Endodermal cell (in vitro differentiated cells): ENCODE measurements around the gene DAND5. TPM values are rescaled to one million over a fixed set of nuclear protein-coding genes. Genes with fewer than 3 reads are reported as not detected.

Source experiments
- DNase-seq: peaks from one replicate; pipeline ENCODE4 v3.0.0-alpha.2; 2017
- H3K27ac ChIP-seq: 2 replicates; pipeline ENCODE4 v1.5.1; 2013; ENCODE audit warnings: mild to moderate bottlenecking, low read depth, low read length, moderate library complexity
- H3K27me3 ChIP-seq: 2 replicates; pipeline ENCODE4 v1.6.1; 2013; ENCODE audit warnings: mild to moderate bottlenecking, low read length, moderate library complexity; ENCODE audit not compliant: insufficient read depth, control insufficient read depth, poor library complexity, severe bottlenecking
- H3K36me3 ChIP-seq: 2 replicates; pipeline ENCODE4 v1.7.0; 2013; ENCODE audit warnings: mild to moderate bottlenecking, low read length, moderate library complexity; ENCODE audit not compliant: control insufficient read depth, insufficient read depth
- H3K4me1 ChIP-seq: one replicate; pipeline ENCODE4 v1.7.0; 2013; ENCODE audit warnings: low read length; ENCODE audit not compliant: control insufficient read depth, insufficient read depth
- H3K4me3 ChIP-seq: 2 replicates; pipeline ENCODE4 v1.5.1; 2013; ENCODE audit warnings: mild to moderate bottlenecking, low read length, moderate library complexity
- H3K9ac ChIP-seq: 2 replicates; pipeline ENCODE4 v1.6.1; 2013; ENCODE audit warnings: mild to moderate bottlenecking, low read length, moderate library complexity; ENCODE audit not compliant: poor library complexity, severe bottlenecking; ENCODE audit errors: extremely low read depth
- H3K9me3 ChIP-seq: 2 replicates; pipeline ENCODE4 v1.6.1; 2013; ENCODE audit warnings: mild to moderate bottlenecking, low read length, moderate library complexity; ENCODE audit not compliant: control insufficient read depth
- H3K27ac Mint-ChIP-seq: 2 replicates; pipeline ENCODE4 v1.8.0; 2020; ENCODE audit warnings: mixed read lengths
- H3K27me3 Mint-ChIP-seq: 2 replicates; pipeline ENCODE4 v1.8.0; 2021; ENCODE audit warnings: mild to moderate bottlenecking, mixed read lengths; ENCODE audit not compliant: insufficient read depth
- H3K36me3 Mint-ChIP-seq: 2 replicates; pipeline ENCODE4 v1.8.0; 2020; ENCODE audit warnings: low read depth, mixed read lengths
- H3K4me1 Mint-ChIP-seq: 2 replicates; pipeline ENCODE4 v1.8.0; 2020; ENCODE audit warnings: mixed read lengths
- H3K4me3 Mint-ChIP-seq: 2 replicates; pipeline ENCODE4 v1.8.0; 2020; ENCODE audit warnings: mild to moderate bottlenecking, moderate library complexity, mixed read lengths
- H3K9me3 Mint-ChIP-seq: 2 replicates; pipeline ENCODE4 v1.8.0; 2020; ENCODE audit warnings: mild to moderate bottlenecking, mixed read lengths
- CTCF ChIP-seq: fragments of 200-600 bp; sonication (generic); conservative IDR thresholded peaks from 2 replicates; pipeline ENCODE4 v1.5.0; 2021; ENCODE audit warnings: antibody characterized with exemption, mild to moderate bottlenecking
- WGBS, 2 experiments: methylation state at CpG; one replicate each; pipeline versions ENCODE4 v1.1.5 to v1.1.7; 2013; ENCODE audit warnings: missing lambda C conversion rate in 2 of 2, mixed read lengths in 1 of 2; ENCODE audit not compliant: insufficient coverage in 1 of 2, insufficient read length in 1 of 2; 5-methylcytosine and 5-hydroxymethylcytosine counted together
- total RNA-seq, 2 donors: library from RNA; stranded (reverse); fragmentation: NEBNext Ultra II Directional in 1 of 2; extraction: Animal tissue kit (Norgen Biotek cat#: 25700) in 1 of 2; gene quantifications; 2 replicates in 1 of 2; 3 replicates in 1 of 2; pipeline ENCODE4 v1.2.1, GENCODE V29; 2021

DAND5 gene
- total RNA-seq, 2 donors from 2014 or later = 0.13 to 0.40 TPM

- no peak overlapping the region for H3K4me3 Mint-ChIP-seq
- no peaks in the 10 kb centered on the region for H3K27me3 Mint-ChIP-seq
- peaks cover 62% of the 10 kb centered on the region for H3K36me3 ChIP-seq
- H3K4me1 ChIP-seq = no peaks in the 10 kb centered on the region
- H3K27ac Mint-ChIP-seq = no peak overlapping the region
- no peak overlapping the region for H3K27ac ChIP-seq
- no peaks in the 10 kb centered on the region for H3K9me3 ChIP-seq
- no peak for TF ChIP-seq CTCF
- peaks cover 2% of the 10 kb centered on the region for H3K9me3 Mint-ChIP-seq
- H3K9ac ChIP-seq = no peak overlapping the region
- no peak for DNase-seq
- H3K4me1 Mint-ChIP-seq = no peaks in the 10 kb centered on the region
- H3K36me3 Mint-ChIP-seq = peaks cover 66% of the 10 kb centered on the region
- 97% methylated on average over 19 to 29 of the region's 29 CpGs for WGBS, 2 experiments
- H3K4me3 ChIP-seq = no peak overlapping the region
- no peaks in the 10 kb centered on the region for H3K27me3 ChIP-seq
These were observed 44.6 kb upstream of the DAND5 start for GRCh38 chr19:12924621-12925310.

- H3K9me3 ChIP-seq = no peaks in the 10 kb centered on the region
- H3K9me3 Mint-ChIP-seq = no peaks in the 10 kb centered on the region
- no peaks in the 10 kb centered on the region for H3K27me3 Mint-ChIP-seq
- no peak for TF ChIP-seq CTCF
- no peak overlapping the region for H3K4me3 ChIP-seq
- no peaks in the 10 kb centered on the region for H3K27me3 ChIP-seq
- peaks cover 45% of the 10 kb centered on the region for H3K36me3 Mint-ChIP-seq
- H3K27ac ChIP-seq = no peak overlapping the region
- peaks cover 9% of the 10 kb centered on the region for H3K4me1 Mint-ChIP-seq
- DNase-seq = no peak
- no peaks in the 10 kb centered on the region for H3K4me1 ChIP-seq
- WGBS, 2 experiments = 95 to 100% methylated on average over 5 to 19 of the region's 19 CpGs
- H3K9ac ChIP-seq = no peak overlapping the region
- peaks cover 48% of the 10 kb centered on the region for H3K36me3 ChIP-seq
- no peak overlapping the region for H3K4me3 Mint-ChIP-seq
- H3K27ac Mint-ChIP-seq = no peak overlapping the region
These were observed 39.3 kb upstream of the DAND5 start for GRCh38 chr19:12930002-12930645.

GRCh38 chr19:12932392-12933286 lies 36.7 kb upstream of the DAND5 start:
- Mint-ChIP-seq H3K9me3 (no peaks in the 10 kb centered on the region), H3K4me3 (peak overlapping the region; percentile 92), H3K4me1 (peaks cover 15% of the 10 kb centered on the region), H3K27me3 (no peaks in the 10 kb centered on the region), H3K27ac (peak overlapping the region; percentile 88), H3K36me3 (peaks cover 32% of the 10 kb centered on the region)
- Histone ChIP-seq H3K36me3 (peaks cover 34% of the 10 kb centered on the region), H3K9me3 (no peaks in the 10 kb centered on the region), H3K27me3 (no peaks in the 10 kb centered on the region), H3K4me1 (peaks cover 5% of the 10 kb centered on the region), H3K27ac (no peak overlapping the region), H3K9ac (peak overlapping the region; percentile 71), H3K4me3 (peak overlapping the region; percentile 98)
- no peak for DNase-seq
- WGBS, 2 experiments = 38 to 55% methylated on average over 12 to 16 of the region's 16 CpGs
- TF ChIP-seq CTCF = no peak
